C4-2B (cell line): ENCODE data around the gene TLCD1.

Experiments used
- ZFX ChIP-seq: fragments of 450-650 bp; IDR thresholded peaks from 2 replicates; pipeline ENCODE4 v1.6.1; 2017
- TF ChIP-seq, protein P1 (sequence below): fragments of 450-650 bp; conservative IDR thresholded peaks from 2 replicates; pipeline ENCODE4 v1.5.1; 2017; ENCODE audit warnings: mild to moderate bottlenecking

- TF ChIP-seq, protein P1, sequence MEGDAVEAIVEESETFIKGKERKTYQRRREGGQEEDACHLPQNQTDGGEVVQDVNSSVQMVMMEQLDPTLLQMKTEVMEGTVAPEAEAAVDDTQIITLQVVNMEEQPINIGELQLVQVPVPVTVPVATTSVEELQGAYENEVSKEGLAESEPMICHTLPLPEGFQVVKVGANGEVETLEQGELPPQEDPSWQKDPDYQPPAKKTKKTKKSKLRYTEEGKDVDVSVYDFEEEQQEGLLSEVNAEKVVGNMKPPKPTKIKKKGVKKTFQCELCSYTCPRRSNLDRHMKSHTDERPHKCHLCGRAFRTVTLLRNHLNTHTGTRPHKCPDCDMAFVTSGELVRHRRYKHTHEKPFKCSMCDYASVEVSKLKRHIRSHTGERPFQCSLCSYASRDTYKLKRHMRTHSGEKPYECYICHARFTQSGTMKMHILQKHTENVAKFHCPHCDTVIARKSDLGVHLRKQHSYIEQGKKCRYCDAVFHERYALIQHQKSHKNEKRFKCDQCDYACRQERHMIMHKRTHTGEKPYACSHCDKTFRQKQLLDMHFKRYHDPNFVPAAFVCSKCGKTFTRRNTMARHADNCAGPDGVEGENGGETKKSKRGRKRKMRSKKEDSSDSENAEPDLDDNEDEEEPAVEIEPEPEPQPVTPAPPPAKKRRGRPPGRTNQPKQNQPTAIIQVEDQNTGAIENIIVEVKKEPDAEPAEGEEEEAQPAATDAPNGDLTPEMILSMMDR: no peak
- TF ChIP-seq ZFX: no peak
Observed at GRCh38 chr17:28717578-28718332, 8.3 kb downstream of the TLCD1 start, which contains the start of gene RAB34.
